ENCODE measurements around the gene KIF12. TPM values are rescaled to one million over a fixed set of nuclear protein-coding genes. Genes with fewer than 3 reads are reported as not detected.

The KIF12 gene
- total and polyA plus RNA-seq, 2 of the 13 experiments (the other 11 are each of a cell fraction or from before 2014, with no cell fraction given) = 1.8 to 12.5 TPM

DNA sequence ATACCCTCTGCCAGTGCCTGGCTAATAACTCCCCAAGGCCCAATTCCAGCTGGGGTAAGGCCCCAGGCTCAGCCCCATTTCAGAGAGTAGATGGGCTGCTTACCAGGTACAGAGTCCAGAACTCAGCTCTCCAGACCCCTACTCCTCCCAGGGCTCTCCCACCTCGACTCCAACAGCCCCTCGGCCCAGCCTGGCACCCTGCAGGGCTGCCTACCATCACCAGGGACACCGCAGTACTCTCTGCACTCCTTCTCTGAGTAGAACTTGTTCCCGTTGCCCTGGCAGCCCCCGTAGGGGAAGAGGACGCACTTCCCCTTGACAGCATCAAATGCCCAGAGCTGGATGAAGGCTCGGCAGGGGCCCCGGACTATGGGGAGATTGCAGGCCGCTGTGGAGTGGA lies 38.4 kb downstream of the KIF12 start (continued):
- TF ChIP-seq ZNF136 (CRISPR knock-in tag; IDR thresholded peaks at IDR 0.05; ENCODE audit: low read depth) (no peak), FIP1L1 (IDR thresholded peaks at IDR 0.05; ENCODE audit: borderline replicate concordance, insufficient read depth, low read depth, low read length) (no peak), SNRNP70 (IDR thresholded peaks at IDR 0.05; ENCODE audit: low read depth, low read length) (no peak), FOXK1 (CRISPR knock-in tag; IDR thresholded peaks at IDR 0.05; ENCODE audit: borderline replicate concordance, low read depth) (no peak), ZNF24 (IDR thresholded peaks at IDR 0.05) (no peak), ZNF720 (CRISPR knock-in tag; IDR thresholded peaks at IDR 0.05) (no peak), ARID2 (CRISPR knock-in tag; IDR thresholded peaks at IDR 0.05; ENCODE audit: borderline replicate concordance) (no peak), ISL2 (CRISPR knock-in tag; IDR thresholded peaks at IDR 0.05) (no peak), ZFP1 (CRISPR knock-in tag; IDR thresholded peaks at IDR 0.05) (no peak), ZNF230 (CRISPR knock-in tag; IDR thresholded peaks at IDR 0.05) (peak; percentile 53; the same call in 1 of the 2 replicates), ZNF607 (CRISPR knock-in tag; IDR thresholded peaks at IDR 0.05; ENCODE audit: borderline replicate concordance) (0 out of 2 replicates have a peak, but pooled peaks have one; percentile 29), POLR2A (IDR thresholded peaks at IDR 0.05; ENCODE audit: insufficient read depth in 1 of 2, low read depth in 2 of 2, low read length in 2 of 2) (0 out of 4 replicates have a peak, but pooled peaks of 1 of the 2 experiments have one; percentile 33), MAFK (conservative IDR thresholded peaks at IDR 0.05 in 1 of 2, IDR thresholded peaks at IDR 0.05 in 1 of 2; ENCODE audit: low read length in 2 of 2) (no peak), U2AF2 (IDR thresholded peaks at IDR 0.05; ENCODE audit: low read depth, low read length) (no peak), SUZ12 (IDR thresholded peaks at IDR 0.05; ENCODE audit: low read depth, low read length) (no peak), SAFB2 (CRISPR knock-in tag; IDR thresholded peaks at IDR 0.05; ENCODE audit: borderline replicate concordance, low read depth) (no peak), ZNF691 (CRISPR knock-in tag; IDR thresholded peaks at IDR 0.05; ENCODE audit: borderline replicate concordance, low read depth) (no peak), ZFYVE20 (CRISPR knock-in tag; IDR thresholded peaks at IDR 0.05; ENCODE audit: borderline replicate concordance, low read depth) (no peak), ZNF143 (CRISPR knock-in tag; IDR thresholded peaks at IDR 0.05) (no peak), KDM1A (CRISPR knock-in tag; IDR thresholded peaks at IDR 0.05) (no peak), ZNF577 (CRISPR knock-in tag; IDR thresholded peaks at IDR 0.05; ENCODE audit: borderline replicate concordance, low read depth) (no peak), CREM (IDR thresholded peaks at IDR 0.05) (no peak), CREM (CRISPR knock-in tag; IDR thresholded peaks at IDR 0.05) (no peak), ZFP36L1 (CRISPR knock-in tag; IDR thresholded peaks at IDR 0.05) (no peak), ZNF20 (CRISPR knock-in tag; IDR thresholded peaks at IDR 0.05) (no peak), ZNF75D (CRISPR knock-in tag; IDR thresholded peaks at IDR 0.05; ENCODE audit: borderline replicate concordance) (no peak), ZNF790 (CRISPR knock-in tag; IDR thresholded peaks at IDR 0.05; ENCODE audit: borderline replicate concordance) (no peak), GABPA (IDR thresholded peaks at IDR 0.05; ENCODE audit: low read depth, low read length) (no peak), GABPA (CRISPR knock-in tag; IDR thresholded peaks at IDR 0.05; ENCODE audit: low read depth) (no peak)
- TF ChIP-seq, protein P1, sequence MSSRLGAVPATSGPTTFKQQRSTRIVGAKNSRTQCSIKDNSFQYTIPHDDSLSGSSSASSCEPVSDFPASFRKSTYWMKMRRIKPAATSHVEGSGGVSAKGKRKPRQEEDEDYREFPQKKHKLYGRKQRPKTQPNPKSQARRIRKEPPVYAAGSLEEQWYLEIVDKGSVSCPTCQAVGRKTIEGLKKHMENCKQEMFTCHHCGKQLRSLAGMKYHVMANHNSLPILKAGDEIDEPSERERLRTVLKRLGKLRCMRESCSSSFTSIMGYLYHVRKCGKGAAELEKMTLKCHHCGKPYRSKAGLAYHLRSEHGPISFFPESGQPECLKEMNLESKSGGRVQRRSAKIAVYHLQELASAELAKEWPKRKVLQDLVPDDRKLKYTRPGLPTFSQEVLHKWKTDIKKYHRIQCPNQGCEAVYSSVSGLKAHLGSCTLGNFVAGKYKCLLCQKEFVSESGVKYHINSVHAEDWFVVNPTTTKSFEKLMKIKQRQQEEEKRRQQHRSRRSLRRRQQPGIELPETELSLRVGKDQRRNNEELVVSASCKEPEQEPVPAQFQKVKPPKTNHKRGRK (CRISPR knock-in tag; IDR thresholded peaks at IDR 0.05) = no peak
